Chondrocyte (in vitro differentiated cells): ENCODE measurements around the gene C3orf22. TPM values are rescaled to one million over a fixed set of nuclear protein-coding genes. Genes with fewer than 3 reads are reported as not detected.
A peak's percentile ranks its signal among the peaks of the same experiment; 100 is the strongest.

Experiments used
- DNase-seq: peaks from one replicate; pipeline ENCODE4 v3.0.0; 2021; ENCODE audit warnings: mixed read lengths, low spot score
- H3K27ac Mint-ChIP-seq: one replicate; pipeline ENCODE4 v1.8.0; 2021; ENCODE audit warnings: mild to moderate bottlenecking, moderate library complexity, mixed read lengths; ENCODE audit not compliant: unreplicated experiment
- H3K27me3 Mint-ChIP-seq: 2 replicates; pipeline ENCODE4 v1.8.0; 2021; ENCODE audit warnings: low read depth, mixed read lengths
- H3K36me3 Mint-ChIP-seq: 2 replicates; pipeline ENCODE4 v1.8.0; 2021; ENCODE audit warnings: low read depth, mixed read lengths
- H3K4me1 Mint-ChIP-seq: 2 replicates; pipeline ENCODE4 v1.8.0; 2021; ENCODE audit warnings: low read depth, mild to moderate bottlenecking, mixed read lengths
- H3K4me3 Mint-ChIP-seq: one replicate; pipeline ENCODE4 v1.8.0; 2021; ENCODE audit warnings: mild to moderate bottlenecking, moderate library complexity, mixed read lengths; ENCODE audit not compliant: unreplicated experiment
- H3K9me3 Mint-ChIP-seq: 2 replicates; pipeline ENCODE4 v1.8.0; 2021; ENCODE audit warnings: low read depth, mixed read lengths
- CTCF ChIP-seq: fragments of 200-600 bp; sonication (generic); IDR thresholded peaks from 2 replicates; pipeline ENCODE4 v1.5.0; 2021; ENCODE audit warnings: antibody characterized with exemption, mild to moderate bottlenecking, moderate library complexity
- total RNA-seq: library from RNA; stranded (reverse); gene quantifications from 3 replicates; pipeline ENCODE4 v1.2.1, GENCODE V29; 2021

Gene C3orf22
- total RNA-seq, 1 donor from 2014 or later: not detected

GRCh38 chr3:126555795-126556636, 2.7 kb downstream of the C3orf22 start:
- H3K27ac Mint-ChIP-seq: no peak overlapping the region
- no peak for TF ChIP-seq CTCF
- DNase-seq: peak; percentile 68
- no peaks in the 10 kb centered on the region for H3K36me3 Mint-ChIP-seq
- peaks cover 15% of the 10 kb centered on the region for H3K27me3 Mint-ChIP-seq
- H3K4me3 Mint-ChIP-seq: no peak overlapping the region
- peaks cover 3% of the 10 kb centered on the region for H3K9me3 Mint-ChIP-seq
- H3K4me1 Mint-ChIP-seq: no peaks in the 10 kb centered on the region

GRCh38 chr3:126554560-126555525, 3.9 kb downstream of the C3orf22 start:
- no peak overlapping the region for H3K27ac Mint-ChIP-seq
- no peak overlapping the region for H3K4me3 Mint-ChIP-seq
- peaks cover 9% of the 10 kb centered on the region for H3K27me3 Mint-ChIP-seq
- H3K36me3 Mint-ChIP-seq: no peaks in the 10 kb centered on the region
- no peaks in the 10 kb centered on the region for H3K9me3 Mint-ChIP-seq
- peak; percentile 82 for DNase-seq
- no peaks in the 10 kb centered on the region for H3K4me1 Mint-ChIP-seq
- TF ChIP-seq CTCF: no peak

- H3K4me1 Mint-ChIP-seq: no peaks in the 10 kb centered on the region
- no peak for TF ChIP-seq CTCF
- H3K36me3 Mint-ChIP-seq: no peaks in the 10 kb centered on the region
- H3K4me3 Mint-ChIP-seq: no peak overlapping the region
- no peaks in the 10 kb centered on the region for H3K9me3 Mint-ChIP-seq
- H3K27me3 Mint-ChIP-seq: peaks cover 9% of the 10 kb centered on the region
- DNase-seq: peak; percentile 47
- no peak overlapping the region for H3K27ac Mint-ChIP-seq
Observed at GRCh38 chr3:126553284-126554084, 5.2 kb downstream of the C3orf22 start.

GRCh38 chr3:126552688-126553283, 5.9 kb downstream of the C3orf22 start:
- H3K36me3 Mint-ChIP-seq: no peaks in the 10 kb centered on the region
- peak; percentile 72 for DNase-seq
- no peak overlapping the region for H3K27ac Mint-ChIP-seq
- peaks cover 9% of the 10 kb centered on the region for H3K27me3 Mint-ChIP-seq
- H3K4me1 Mint-ChIP-seq: no peaks in the 10 kb centered on the region
- no peaks in the 10 kb centered on the region for H3K9me3 Mint-ChIP-seq
- TF ChIP-seq CTCF: no peak
- H3K4me3 Mint-ChIP-seq: no peak overlapping the region
